HG02759 (cell line): ENCODE data around the gene ZNF48.

ENCODE experiments used
- ATAC-seq: cut with Tn5 transposase; IDR thresholded peaks from one replicate; pipeline ENCODE4 v1.9.1; 2021; ENCODE audit warnings: mild to moderate bottlenecking, moderate library complexity; ENCODE audit not compliant: unreplicated experiment

Gene ZNF48

DNA sequence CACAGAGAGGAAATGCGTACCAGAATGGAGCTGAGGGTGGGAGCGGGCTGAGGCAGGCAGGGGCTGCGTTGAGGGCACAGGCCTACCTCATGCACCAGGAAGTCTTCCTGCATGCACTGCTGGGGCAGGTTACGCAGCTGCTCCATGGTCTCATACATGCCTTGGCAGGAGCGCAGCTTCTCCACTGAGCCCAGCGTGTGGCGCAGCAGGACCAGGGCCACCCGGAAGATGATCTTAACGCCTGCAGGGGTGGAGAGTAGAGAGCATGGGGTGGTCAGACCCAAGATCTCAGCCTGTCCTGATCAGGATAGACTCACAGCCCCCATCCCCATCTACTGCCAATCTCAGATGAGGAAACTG, 36.7 kb upstream of the ZNF48 start:
- no peak for ATAC-seq

DNA sequence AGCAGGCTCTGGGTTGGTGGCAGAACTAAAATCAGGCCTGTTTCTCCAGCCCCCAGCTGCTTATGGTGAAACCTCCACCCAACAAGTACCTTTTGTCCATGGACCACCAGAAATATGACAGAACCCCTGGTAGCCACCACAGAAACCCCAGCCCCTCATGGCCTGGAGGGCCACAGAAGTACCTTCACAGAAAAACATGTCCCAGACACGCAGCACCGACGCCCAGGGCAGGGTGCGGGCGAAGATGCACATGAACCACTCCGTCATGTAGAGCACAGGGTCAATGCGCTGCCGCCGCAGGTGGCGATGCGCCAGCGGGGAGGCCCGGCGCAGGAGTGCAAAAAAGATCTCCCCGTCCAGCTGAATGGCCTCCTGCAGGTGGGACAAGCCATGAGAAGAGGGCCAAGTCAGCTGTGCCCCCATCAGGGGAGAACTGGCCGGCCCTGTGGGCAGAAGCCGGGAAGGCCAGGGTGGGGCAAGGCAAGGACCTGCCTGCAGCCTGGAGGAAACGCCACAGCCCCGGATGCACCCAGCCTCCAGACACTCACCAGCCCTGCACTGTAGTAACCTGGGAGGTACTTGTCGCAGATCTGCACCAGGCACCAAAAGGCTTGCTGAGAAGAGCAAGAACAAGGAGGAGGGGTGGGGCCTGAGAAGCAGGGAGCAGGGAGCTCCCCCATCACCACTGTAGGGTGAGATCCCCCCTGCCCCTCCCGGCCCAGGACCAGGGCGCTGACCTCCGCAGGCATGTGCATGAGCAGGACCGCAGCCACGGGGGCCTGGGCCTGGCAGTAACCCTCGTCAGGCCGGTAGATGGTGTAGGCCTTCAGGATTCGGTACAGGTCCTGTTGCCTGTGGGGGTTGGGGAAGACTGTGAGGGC, 36.0 kb upstream of the ZNF48 start:
- no peak for ATAC-seq

- no peak for ATAC-seq
Observed at GRCh38 chr16:30359871-30360170, 35.4 kb upstream of the ZNF48 start.

- no peak for ATAC-seq
Observed at GRCh38 chr16:30361180-30361579, 34.0 kb upstream of the ZNF48 start.

DNA sequence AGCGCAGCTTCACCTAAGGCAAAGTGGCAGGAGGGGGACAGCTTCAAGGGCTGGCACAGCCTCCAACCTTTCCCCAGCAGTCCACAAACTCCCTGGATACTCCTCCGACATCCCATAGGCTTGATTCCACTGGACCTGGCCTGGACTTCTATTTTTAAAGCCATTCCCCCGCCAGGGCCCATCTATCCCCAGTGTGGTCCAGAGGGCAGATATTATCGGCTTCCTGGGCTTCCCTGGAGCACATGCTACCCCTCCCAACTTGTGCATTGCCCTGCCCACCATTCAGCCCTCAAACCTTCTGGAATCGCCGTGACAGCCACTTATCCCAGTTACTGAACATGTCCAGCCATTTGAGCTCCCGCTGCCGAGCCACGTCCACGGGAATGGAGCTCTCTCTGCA, 30.0 kb upstream of the ZNF48 start:
- no peak for ATAC-seq

DNA sequence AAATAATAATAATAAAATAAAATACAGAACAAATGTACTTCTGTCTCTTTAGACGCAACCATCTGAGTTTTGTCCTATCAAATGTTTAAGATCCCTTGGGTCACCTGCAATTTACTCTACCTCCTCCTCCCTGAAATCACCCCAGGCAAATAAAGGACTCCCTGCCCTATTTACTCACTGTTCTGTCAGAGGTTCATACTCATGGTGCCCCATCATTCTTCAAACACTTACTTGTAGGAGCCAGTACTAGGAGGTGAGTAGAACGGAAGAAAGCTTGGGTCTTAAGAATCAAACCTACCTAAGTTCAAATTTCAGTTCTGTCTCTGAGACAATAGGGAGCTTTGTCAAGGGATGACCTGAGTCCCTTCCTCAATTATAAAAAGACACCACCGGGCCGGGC, 28.7 kb upstream of the ZNF48 start:
- no peak for ATAC-seq

DNA sequence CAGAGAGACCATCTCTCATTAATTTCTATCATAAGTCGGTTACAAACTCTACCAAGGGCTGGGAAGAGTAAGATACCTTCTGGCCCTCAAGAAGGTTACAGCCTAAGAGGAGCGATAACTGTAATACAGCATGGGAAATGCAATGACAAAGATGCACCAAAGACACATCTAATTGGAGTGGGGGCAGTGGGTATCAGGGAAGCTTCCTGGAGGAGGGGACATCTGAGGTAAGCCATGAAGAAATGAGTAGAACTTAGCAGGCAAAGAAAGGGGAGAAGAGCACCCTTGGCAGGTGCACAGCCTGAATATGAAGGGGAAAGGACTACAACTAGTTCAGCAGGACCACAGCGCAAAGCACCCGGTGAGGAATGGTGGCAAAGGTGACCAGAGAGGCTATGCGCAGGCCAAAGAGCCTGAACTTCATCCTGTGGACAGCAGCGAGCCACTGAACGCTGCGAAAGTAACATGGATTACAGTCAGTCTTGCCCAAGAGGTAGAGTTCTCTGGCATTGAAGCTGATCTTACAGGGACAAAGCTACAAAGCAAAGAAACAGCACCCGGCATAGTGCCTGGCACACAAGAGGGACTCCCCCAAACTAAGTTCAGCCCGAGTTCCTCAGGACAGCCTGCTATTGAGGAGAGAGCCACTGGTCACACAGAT, 27.7 kb upstream of the ZNF48 start:
- no peak for ATAC-seq

- ATAC-seq, result no peak
Observed at GRCh38 chr16:30368122-30368791, 27.0 kb upstream of the ZNF48 start.

GRCh38 chr16:30368792-30369090, 26.5 kb upstream of the ZNF48 start:
- ATAC-seq, result no peak

- ATAC-seq, result no peak
Observed at GRCh38 chr16:30369091-30369937, 25.9 kb upstream of the ZNF48 start.

DNA sequence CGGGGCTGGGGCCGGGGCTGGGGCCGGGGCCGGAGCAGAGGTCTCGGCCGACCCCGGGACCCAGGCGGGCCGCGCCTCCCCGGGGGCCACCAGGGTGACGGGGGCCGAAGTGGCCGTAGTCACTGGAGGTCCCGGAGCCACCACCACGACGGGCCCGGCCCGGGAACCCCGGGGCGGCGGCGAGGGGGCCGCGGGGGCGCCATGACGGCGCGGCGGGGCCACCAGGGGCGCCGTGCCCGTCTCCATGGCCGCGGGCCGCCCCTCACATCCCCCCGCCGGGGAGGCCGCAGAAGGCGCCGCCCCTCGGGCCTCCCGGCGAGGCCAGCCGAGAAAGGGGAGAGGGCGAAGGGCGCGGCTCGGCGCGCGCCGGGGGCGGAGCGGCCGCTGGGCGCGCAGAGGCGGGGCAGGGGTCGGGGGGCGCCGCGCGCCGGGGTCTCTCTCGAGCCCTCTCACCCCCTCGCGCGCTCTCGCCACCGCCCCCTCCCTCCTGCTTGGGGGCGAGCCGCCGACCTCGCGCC, 25.2 kb upstream of the ZNF48 start:
- ATAC-seq, result peak; percentile 21

DNA sequence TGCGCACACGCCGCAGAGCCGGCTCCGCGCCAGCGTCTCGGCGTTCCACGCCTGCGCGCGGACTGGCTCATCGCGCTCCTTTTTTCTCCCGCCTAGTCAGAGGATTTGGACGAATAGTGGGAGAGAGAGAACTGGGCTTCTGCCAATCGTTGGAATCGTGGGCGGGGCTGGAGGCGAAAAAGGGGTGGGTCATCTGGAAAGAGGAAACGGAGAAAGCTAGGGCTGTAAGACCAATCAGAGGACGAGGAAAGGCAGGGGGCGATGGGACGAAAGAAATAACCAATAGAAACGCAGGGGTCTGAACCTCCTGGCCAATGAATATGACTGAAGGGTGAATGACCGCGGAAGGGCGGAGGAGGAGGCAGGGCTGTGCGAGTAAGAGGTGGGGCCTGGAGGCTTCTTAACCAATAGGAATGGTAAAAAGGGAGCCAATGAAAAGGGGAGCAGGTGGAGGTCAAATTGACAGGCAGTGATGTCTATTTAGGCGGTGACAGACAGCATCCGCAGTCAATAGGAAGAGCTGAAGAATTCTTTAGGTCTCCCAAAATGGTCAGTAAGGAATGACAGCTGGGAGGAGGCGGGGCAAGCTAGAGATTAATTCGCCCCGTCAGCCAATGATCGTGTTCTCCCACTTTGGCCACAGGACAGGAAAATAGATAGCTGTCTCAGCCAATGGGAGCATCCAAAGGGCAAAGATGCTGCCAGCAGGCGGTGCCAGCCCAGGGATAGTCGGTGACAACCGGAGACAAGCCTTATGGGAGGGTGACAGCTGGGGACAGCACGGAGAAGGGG, 24.6 kb upstream of the ZNF48 start, which contains the start of gene TBC1D10B:
Gene TBC1D10B (minus strand): TSS at position 39 of the 792 bp plus-strand sequence. CDS start 311 bp downstream, outside the sequence.
- peak; percentile 74 for ATAC-seq

GRCh38 chr16:30371248-30371816, 23.9 kb upstream of the ZNF48 start:
- no peak for ATAC-seq

GRCh38 chr16:30372038-30372712, 23.0 kb upstream of the ZNF48 start:
- no peak for ATAC-seq

DNA sequence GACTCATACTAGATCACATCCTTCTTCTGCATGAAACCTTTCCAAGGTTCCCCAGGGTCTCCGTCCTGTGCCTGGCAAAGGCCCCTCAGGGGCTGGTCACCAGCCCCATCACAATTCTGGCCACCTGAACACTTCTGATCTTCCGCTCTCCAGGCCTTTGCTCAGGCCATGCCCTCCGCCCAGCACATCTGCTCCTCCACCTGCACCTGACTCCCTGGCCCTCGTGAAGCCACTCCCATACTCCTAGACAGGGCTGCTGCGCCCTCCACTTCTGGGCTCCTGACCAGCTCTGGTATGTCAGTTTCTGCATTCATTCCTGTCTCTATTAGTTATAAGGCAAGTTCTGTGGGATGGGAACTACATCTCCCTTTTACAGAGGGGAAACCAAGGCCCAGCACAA, 22.5 kb upstream of the ZNF48 start:
- ATAC-seq, result no peak

GRCh38 chr16:30374538-30374937, 20.7 kb upstream of the ZNF48 start, which contains the start of gene MYL11:
Gene MYL11 (plus strand): TSS chr16:30374802. CDS start chr16:30374858, 56 bp downstream.
- no peak for ATAC-seq

DNA sequence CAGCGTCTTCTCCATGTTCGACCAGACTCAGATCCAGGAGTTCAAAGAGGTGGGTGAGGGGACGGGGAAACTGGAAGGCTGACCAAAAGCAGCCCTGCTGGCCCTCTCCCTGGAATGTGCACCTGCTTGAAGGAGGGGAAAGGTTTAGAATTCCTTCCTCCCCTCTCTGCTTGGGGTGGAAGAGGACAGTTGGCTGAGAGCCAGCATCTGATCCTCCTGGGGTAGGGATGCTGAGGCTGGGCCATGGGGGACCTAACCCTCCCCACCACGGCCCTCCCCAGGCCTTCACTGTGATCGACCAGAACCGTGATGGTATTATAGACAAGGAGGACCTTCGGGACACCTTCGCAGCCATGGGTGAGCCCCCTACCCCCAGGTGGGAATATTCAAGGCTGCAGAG, 19.4 kb upstream of the ZNF48 start:
- no peak for ATAC-seq

- no peak for ATAC-seq
Observed at GRCh38 chr16:30376461-30376902, 18.7 kb upstream of the ZNF48 start.
